Measurements from ENCODE around the gene SRSF2. TPM values are rescaled to one million over a fixed set of nuclear protein-coding genes. Genes with fewer than 3 reads are reported as not detected.

SRSF2 gene
- total and polyA plus RNA-seq, 9 of the 15 experiments (the other 6 are each of a cell fraction or from before 2014, with no cell fraction given) = 161 to 583 (median 393) TPM

GRCh38 chr17:76737082-76737675, at the start of gene SRSF2 (continued):
- peak; percentile 15; the same call in 1 of the 2 replicates for TF ChIP-seq CHAMP1 (IDR thresholded peaks at IDR 0.05)
- no peak for TF ChIP-seq HIVEP1 (CRISPR knock-in tag; IDR thresholded peaks at IDR 0.05)
- no peak for TF ChIP-seq KAT2B (IDR thresholded peaks at IDR 0.05; ENCODE audit: low read depth, low read length)
- no peak for TF ChIP-seq YBX1 (IDR thresholded peaks at IDR 0.05)
- TF ChIP-seq BRD4 (IDR thresholded peaks at IDR 0.05) = peak; percentile 79; the same call in 1 of the 2 replicates
- no peak for TF ChIP-seq RBBP5 (IDR thresholded peaks at IDR 0.05; ENCODE audit: borderline replicate concordance, insufficient read depth, low read length, poor library complexity, severe bottlenecking)
- no peak for TF ChIP-seq ZNF184 (CRISPR knock-in tag; IDR thresholded peaks at IDR 0.05)
- peak; percentile 80 for TF ChIP-seq NR3C1 (CRISPR knock-in tag; IDR thresholded peaks at IDR 0.05)
- TF ChIP-seq MTA1 (IDR thresholded peaks at IDR 0.05; ENCODE audit: borderline replicate concordance) = no peak
- TF ChIP-seq KDM1A (IDR thresholded peaks at IDR 0.05) = no peak
- TF ChIP-seq PCBP1 (IDR thresholded peaks at IDR 0.05; ENCODE audit: low read depth, low read length, poor library complexity, severe bottlenecking) = peak; percentile 98
- peak; percentile 100 for TF ChIP-seq PRPF4 (IDR thresholded peaks at IDR 0.05; ENCODE audit: insufficient read depth, low read depth, low read length, poor library complexity, severe bottlenecking)
- no peak for TF ChIP-seq ZNF212 (CRISPR knock-in tag; IDR thresholded peaks at IDR 0.05)
- TF ChIP-seq SMARCE1 (IDR thresholded peaks at IDR 0.05) = no peak
- peak; percentile 24; the same call in 1 of the 2 replicates for TF ChIP-seq ZKSCAN1 (IDR thresholded peaks at IDR 0.05; ENCODE audit: low read depth, low read length)
- TF ChIP-seq PHF21A (IDR thresholded peaks at IDR 0.05; ENCODE audit: borderline replicate concordance, low read depth) = peak; percentile 49; the same call in 1 of the 2 replicates
- peak; percentile 88 for TF ChIP-seq ZNF224 (CRISPR knock-in tag; IDR thresholded peaks at IDR 0.05)
- TF ChIP-seq ZNF57 (CRISPR knock-in tag; IDR thresholded peaks at IDR 0.05) = no peak
- no peak for TF ChIP-seq SNRNP70 (optimal IDR thresholded peaks at IDR 0.05; ENCODE audit: low read depth, low read length)
- TF ChIP-seq, protein P1, sequence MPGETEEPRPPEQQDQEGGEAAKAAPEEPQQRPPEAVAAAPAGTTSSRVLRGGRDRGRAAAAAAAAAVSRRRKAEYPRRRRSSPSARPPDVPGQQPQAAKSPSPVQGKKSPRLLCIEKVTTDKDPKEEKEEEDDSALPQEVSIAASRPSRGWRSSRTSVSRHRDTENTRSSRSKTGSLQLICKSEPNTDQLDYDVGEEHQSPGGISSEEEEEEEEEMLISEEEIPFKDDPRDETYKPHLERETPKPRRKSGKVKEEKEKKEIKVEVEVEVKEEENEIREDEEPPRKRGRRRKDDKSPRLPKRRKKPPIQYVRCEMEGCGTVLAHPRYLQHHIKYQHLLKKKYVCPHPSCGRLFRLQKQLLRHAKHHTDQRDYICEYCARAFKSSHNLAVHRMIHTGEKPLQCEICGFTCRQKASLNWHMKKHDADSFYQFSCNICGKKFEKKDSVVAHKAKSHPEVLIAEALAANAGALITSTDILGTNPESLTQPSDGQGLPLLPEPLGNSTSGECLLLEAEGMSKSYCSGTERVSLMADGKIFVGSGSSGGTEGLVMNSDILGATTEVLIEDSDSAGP (CRISPR knock-in tag; IDR thresholded peaks at IDR 0.05) = peak; percentile 54; the same call in 1 of the 2 replicates
- no peak for TF ChIP-seq SRSF9 (IDR thresholded peaks at IDR 0.05; ENCODE audit: borderline replicate concordance, low read depth, low read length)
- no peak for TF ChIP-seq MED1 (CRISPR knock-in tag; IDR thresholded peaks at IDR 0.05; ENCODE audit: borderline replicate concordance)
- 0 out of 2 replicates have a peak, but pooled peaks have one; percentile 16 for TF ChIP-seq ZEB2 (IDR thresholded peaks at IDR 0.05)
- TF ChIP-seq HDAC6 (IDR thresholded peaks at IDR 0.05; ENCODE audit: low read depth, low read length) = peak; percentile 86; the same call in 1 of the 2 replicates
- TF ChIP-seq ZNF507 (tag; conservative IDR thresholded peaks at IDR 0.05) = no peak
- peak; percentile 67 for TF ChIP-seq HCFC1 (IDR thresholded peaks at IDR 0.05; ENCODE audit: low read depth, low read length)
- TF ChIP-seq IRF1 (CRISPR knock-in tag; IDR thresholded peaks at IDR 0.05; ENCODE audit: borderline replicate concordance) = 0 out of 2 replicates have a peak, but pooled peaks have one; percentile 66

Data from K562 (cell line).